ENCODE results near the gene GTPBP1.

Gene GTPBP1

GRCh38 chr22:38739300-38740055, 33.7 kb downstream of the GTPBP1 start:
- no peak for DNase-seq (ENCODE audit: low read depth in 2 of 3, low spot score in 1 of 3)

GRCh38 chr22:38740116-38740723, 34.5 kb downstream of the GTPBP1 start:
- no peak for DNase-seq (ENCODE audit: low read depth in 2 of 3, low spot score in 1 of 3)

GRCh38 chr22:38740754-38741153, 35.0 kb downstream of the GTPBP1 start:
- no peak for DNase-seq (ENCODE audit: low read depth in 2 of 3, low spot score in 1 of 3)

DNA sequence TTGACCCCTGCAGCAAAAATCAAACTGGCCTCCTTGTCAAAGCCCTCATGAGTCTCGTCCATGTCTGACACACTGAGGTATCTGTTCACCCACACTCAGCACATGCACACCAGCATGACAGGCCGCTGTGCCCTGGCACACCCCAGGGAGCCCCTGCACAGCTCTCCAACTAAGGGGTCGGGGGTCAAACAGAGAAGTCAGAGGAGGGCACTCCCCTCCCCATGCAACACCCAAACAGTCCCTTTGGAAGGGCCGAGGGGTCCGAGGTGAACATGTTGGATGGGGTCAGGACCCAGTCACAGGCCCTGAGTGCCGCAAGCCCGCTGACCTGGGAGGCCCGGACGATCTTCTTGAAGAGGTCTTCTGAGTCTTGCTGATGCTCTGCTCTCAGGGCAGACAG, 35.4 kb downstream of the GTPBP1 start:
- DNase-seq (ENCODE audit: low read depth in 2 of 3, low spot score in 1 of 3) = no peak

- DNase-seq (ENCODE audit: low read depth in 2 of 3, low spot score in 1 of 3) = no peak
Measured at GRCh38 chr22:38741576-38741975, 35.8 kb downstream of the GTPBP1 start.

GRCh38 chr22:38742176-38742942, 36.6 kb downstream of the GTPBP1 start:
- no peak for DNase-seq (ENCODE audit: low read depth in 2 of 3, low spot score in 1 of 3)

GRCh38 chr22:38744981-38745380, 39.2 kb downstream of the GTPBP1 start:
- no peak for DNase-seq (ENCODE audit: low read depth in 2 of 3, low spot score in 1 of 3)

DNA sequence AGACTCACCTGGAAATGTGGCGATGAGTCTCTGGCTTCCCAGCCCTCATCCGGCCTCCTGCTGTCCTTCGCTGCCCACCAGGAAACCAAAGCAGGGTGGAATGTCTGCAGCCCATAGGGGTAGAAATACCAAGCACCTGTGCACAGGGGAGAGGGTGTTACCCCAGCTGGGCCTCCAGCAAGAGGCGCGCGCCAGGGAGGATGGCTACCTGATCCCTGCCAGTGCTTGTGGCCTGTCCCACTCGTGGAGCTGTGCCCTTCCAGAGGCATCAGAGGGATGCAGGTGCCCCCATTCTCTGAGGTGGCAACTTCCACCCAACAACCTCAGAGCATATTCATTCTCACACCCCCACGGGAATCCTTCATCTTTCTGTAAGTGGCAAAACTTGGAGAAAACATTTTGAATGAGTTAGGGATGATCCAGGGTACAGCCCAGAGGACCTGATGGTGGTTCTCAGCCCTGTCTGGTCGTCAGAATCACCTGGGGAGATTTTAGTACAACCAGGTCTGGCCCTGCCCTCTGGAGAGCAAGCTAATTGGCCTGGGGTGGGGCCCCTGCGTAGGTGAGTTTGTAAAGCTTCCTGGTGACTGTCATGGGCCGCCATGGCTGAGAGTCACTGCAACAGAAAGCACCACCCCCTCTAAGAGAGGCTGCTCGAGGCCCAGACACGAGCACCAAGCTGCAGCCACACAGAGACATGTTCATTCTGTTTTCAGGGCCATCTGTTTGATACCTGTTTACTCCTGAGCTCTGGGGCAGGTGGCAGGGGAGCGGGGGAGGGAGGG, 40.1 kb downstream of the GTPBP1 start:
- no peak for DNase-seq (ENCODE audit: low read depth in 2 of 3, low spot score in 1 of 3)

GRCh38 chr22:38748487-38749136, 42.9 kb downstream of the GTPBP1 start:
- no peak for DNase-seq (ENCODE audit: low read depth in 2 of 3, low spot score in 1 of 3)

GRCh38 chr22:38750104-38750503, 44.4 kb downstream of the GTPBP1 start:
- DNase-seq (ENCODE audit: low read depth in 2 of 3, low spot score in 1 of 3) = no peak

DNA sequence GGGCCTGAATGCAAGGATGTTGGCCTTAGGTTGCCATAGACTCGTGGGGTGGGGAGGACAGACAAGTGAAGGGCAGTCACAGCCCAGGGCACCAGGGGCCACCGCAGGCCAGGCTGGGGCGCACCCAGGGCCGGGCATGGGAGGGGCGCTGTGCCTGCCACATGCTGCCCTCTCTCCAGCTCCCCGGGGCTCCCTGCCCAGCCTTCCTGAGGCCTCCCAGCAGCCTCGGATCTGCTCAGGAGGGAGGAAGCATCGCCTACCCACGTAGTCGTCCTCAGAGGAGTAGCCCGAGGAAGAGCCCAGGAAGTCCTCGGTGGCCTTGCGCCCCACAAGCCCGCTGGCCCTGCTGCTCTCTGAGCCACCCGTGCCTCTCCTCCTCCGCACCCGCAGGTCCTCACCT, 44.9 kb downstream of the GTPBP1 start:
- no peak for DNase-seq (ENCODE audit: low read depth in 2 of 3, low spot score in 1 of 3)

DNA sequence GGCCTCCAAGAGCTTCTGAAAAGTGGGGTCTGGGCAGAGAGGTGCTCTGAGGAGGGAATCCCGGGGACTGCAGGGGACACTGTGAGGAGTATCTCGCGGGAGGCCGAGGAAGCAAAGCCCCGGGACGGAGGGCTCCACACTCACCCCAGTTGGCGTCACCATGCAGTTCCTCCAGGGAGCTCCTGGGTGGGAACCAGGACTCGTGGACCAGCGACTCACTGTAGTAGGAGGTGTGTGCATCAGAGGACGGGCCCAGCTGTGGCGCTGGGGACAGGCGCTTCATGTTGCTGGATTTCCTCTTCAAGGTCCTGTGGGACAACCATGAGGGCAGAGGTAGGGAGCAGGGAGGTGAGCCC, 45.3 kb downstream of the GTPBP1 start:
- DNase-seq (ENCODE audit: low read depth in 2 of 3, low spot score in 1 of 3) = no peak

- peak; percentile 49 to 56 (median 50) for DNase-seq (ENCODE audit: low read depth in 2 of 3, low spot score in 1 of 3)
Measured at GRCh38 chr22:38751422-38752346, 45.9 kb downstream of the GTPBP1 start.

- DNase-seq (ENCODE audit: low read depth in 2 of 3, low spot score in 1 of 3) = no peak
Measured at GRCh38 chr22:38753948-38754750, 48.4 kb downstream of the GTPBP1 start.

DNA sequence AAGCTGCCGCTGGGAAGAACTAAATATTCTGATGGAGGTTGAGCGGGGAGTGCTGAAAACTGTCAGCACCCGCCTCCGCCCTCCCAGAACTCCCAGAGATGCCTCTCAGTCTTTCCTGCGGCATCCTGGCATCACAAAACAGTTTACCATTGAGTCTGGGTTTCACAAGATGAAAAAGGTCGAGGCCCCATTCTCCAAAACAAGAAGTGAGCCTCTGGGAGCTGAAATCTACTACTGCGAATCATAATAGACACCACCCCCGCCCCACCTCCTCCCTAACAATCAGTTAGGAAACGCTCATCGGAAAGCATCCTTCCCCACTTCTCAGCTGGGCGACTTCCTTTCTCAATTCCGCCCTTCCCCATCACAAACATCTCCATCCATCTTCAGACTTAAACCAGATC, 49.0 kb downstream of the GTPBP1 start:
- peak in 1 of 3 donors; percentile 41 for DNase-seq (ENCODE audit: low read depth in 2 of 3, low spot score in 1 of 3)

DNA sequence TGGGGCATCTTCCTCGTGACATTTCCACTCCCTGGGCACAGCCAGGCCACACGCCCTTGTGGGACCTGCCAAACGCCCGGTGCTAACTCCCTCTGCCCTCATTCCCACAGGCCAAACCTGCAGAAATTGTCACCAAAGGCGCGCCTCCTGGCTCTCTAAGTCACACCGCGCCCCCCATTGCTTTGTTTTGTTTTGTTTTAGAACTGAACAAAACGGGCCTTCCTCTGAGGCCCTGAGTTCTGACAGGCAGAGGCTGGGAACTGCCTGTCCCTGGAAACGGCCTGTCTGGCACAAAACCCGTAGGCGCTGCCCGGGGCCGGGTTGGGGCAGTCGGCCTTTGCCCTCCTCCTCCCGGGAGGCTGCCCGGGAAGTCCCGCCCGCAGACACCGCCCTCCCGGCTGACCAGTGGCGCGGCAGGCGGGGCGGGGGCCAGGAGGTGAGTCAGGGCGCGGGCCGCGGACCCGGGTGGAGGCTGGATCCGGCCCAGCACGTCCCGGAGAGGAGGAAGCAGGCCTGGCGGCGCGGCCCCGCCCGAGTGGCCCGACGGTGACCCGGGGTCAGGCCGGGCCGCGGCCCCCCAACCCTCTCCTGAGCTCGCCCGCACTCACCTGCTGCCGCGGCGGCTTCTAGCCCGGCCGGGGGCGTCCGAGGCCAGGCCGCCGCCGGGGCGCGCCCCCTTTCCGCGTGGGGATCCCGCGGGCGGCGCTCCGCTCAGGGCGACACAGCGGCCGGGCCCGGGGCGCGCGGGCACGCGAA, 49.6 kb downstream of the GTPBP1 start:
- peak in 1 of 3 donors; percentile 34 for DNase-seq (ENCODE audit: low read depth in 2 of 3, low spot score in 1 of 3)

DNA sequence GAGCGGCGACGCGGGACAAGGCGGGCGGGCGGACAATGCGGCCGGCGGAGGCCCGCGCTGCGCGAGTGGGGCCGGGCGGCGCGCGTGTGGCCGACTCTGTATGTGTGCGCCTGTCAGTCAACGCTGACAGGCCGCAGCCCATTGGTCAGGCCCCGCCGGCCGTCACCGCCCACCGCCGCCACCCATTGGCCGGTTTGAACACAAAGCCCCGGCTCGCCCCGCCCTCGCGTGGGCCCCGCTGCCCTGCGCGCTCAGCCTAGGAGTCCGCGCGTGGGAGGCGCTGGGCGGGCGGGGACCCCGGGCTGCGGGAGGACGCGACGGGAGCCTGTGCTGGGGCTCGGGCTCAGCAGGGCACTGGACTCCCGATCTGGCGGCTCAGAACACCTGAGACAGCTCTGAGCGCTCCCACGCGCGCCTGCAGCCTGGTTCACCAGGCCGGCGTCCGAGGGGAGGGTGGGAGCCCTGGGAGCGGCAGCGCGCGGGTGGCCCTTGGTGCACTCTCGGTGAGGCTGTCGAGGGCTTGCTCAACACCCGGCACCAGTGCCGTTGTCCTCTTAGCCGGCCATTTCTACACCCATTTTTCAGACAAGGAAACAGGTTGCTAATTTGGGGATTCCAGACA, 50.3 kb downstream of the GTPBP1 start, which contains the start of gene SUN2:
SUN2 (minus strand) TSS at position 88 of the 622 bp plus-strand sequence. CDS start 3,370 bp downstream, outside the sequence.
- DNase-seq (ENCODE audit: low read depth in 2 of 3, low spot score in 1 of 3) = peak; percentile 85 to 93 (median 85)
